Measurements from ENCODE around the gene CCNB2.

Gene CCNB2

DNA sequence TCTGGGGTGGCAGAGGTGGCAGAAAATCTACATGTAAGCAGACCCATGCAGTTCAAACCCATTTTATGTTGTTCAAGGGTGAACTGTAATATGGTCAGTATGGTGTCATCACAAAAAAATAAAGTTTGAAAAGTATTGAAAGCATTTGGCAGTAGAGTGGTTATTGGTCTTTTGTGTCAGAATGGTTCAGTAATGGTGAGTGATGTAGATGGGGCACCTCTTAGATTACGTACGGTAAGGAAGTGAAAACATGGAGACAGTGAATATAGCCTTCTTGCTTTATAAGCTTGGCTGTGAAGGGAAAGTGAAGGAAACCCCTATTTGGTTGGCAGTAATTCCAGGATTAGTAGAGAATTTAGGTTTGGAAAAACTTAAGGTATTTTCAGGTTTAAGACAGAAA is 17.2 kb upstream of the CCNB2 start:
- Histone ChIP-seq H4K20me1 (ENCODE audit: control insufficient read depth, insufficient read depth, low read depth, low read length) (no peaks in the 10 kb centered on the region), H3K4me2 (ENCODE audit: low read length) (no peak overlapping the region), H3K27me3 (ENCODE audit: control insufficient read depth, low read length) (no peaks in the 10 kb centered on the region), H3K79me2 (ENCODE audit: control insufficient read depth, low read length) (no peaks in the 10 kb centered on the region), H3F3A (ENCODE audit: control insufficient read depth, insufficient read depth) (no peaks in the 10 kb centered on the region; the same call in 1 of the 2 replicates), H3K4me3 (ENCODE audit: low read length) (no peak overlapping the region), H3K9me2 (replicated peaks; ENCODE audit: control insufficient read depth, low read length) (no peaks in the 10 kb centered on the region), H3K36me3 (ENCODE audit: control insufficient read depth, low read length) (peaks cover 67% of the 10 kb centered on the region), H3K4me1 (ENCODE audit: control insufficient read depth, low read length) (no peaks in the 10 kb centered on the region), H3K27ac (ENCODE audit: low read depth, low read length) (no peak overlapping the region), H3K9me3 (ENCODE audit: control insufficient read depth, insufficient read depth, low read length) (no peaks in the 10 kb centered on the region)
- TF ChIP-seq, protein P1, sequence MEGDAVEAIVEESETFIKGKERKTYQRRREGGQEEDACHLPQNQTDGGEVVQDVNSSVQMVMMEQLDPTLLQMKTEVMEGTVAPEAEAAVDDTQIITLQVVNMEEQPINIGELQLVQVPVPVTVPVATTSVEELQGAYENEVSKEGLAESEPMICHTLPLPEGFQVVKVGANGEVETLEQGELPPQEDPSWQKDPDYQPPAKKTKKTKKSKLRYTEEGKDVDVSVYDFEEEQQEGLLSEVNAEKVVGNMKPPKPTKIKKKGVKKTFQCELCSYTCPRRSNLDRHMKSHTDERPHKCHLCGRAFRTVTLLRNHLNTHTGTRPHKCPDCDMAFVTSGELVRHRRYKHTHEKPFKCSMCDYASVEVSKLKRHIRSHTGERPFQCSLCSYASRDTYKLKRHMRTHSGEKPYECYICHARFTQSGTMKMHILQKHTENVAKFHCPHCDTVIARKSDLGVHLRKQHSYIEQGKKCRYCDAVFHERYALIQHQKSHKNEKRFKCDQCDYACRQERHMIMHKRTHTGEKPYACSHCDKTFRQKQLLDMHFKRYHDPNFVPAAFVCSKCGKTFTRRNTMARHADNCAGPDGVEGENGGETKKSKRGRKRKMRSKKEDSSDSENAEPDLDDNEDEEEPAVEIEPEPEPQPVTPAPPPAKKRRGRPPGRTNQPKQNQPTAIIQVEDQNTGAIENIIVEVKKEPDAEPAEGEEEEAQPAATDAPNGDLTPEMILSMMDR (IDR thresholded peaks at IDR 0.05; ENCODE audit: low read depth, low read length, poor library complexity, severe bottlenecking) = no peak
- no peak for TF ChIP-seq EZH2phosphoT487 (IDR thresholded peaks at IDR 0.05; ENCODE audit: borderline replicate concordance, low read length)

DNA sequence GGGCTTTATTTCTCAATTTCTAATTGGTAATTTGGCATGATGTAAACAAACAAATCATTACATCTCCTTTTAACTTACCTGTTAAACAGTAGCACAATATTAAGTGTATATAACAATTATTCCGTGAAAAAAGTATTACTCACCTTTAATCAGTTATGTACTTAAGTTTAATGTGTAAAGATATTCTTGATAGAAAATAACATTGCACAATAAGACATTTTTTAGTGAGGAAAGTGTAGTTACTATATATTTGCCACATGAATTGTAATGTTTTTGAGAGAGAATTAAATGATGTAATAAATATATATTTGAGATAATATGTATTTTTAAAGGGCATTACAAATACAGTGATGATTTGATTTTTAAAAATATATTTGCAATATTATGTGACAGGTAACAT is 10.9 kb upstream of the CCNB2 start:
- H3K36me3 ChIP-seq (ENCODE audit: control insufficient read depth, low read length) = peaks cover 62% of the 10 kb centered on the region
- H4K20me1 ChIP-seq (ENCODE audit: control insufficient read depth, insufficient read depth, low read depth, low read length) = no peaks in the 10 kb centered on the region
- H3F3A ChIP-seq (ENCODE audit: control insufficient read depth, insufficient read depth) = no peaks in the 10 kb centered on the region; the same call in 1 of the 2 replicates
- H3K79me2 ChIP-seq (ENCODE audit: control insufficient read depth, low read length) = no peaks in the 10 kb centered on the region
- H3K4me1 ChIP-seq (ENCODE audit: control insufficient read depth, low read length) = no peaks in the 10 kb centered on the region
- no peak overlapping the region for H3K27ac ChIP-seq (ENCODE audit: low read depth, low read length)
- H3K9me2 ChIP-seq (replicated peaks; ENCODE audit: control insufficient read depth, low read length) = no peaks in the 10 kb centered on the region
- H3K9me3 ChIP-seq (ENCODE audit: control insufficient read depth, insufficient read depth, low read length) = no peaks in the 10 kb centered on the region
- H3K27me3 ChIP-seq (ENCODE audit: control insufficient read depth, low read length) = no peaks in the 10 kb centered on the region
- H3K4me2 ChIP-seq (ENCODE audit: low read length) = no peak overlapping the region
- no peak overlapping the region for H3K4me3 ChIP-seq (ENCODE audit: low read length)
- TF ChIP-seq, protein P1 (IDR thresholded peaks at IDR 0.05; ENCODE audit: low read depth, low read length, poor library complexity, severe bottlenecking) = no peak
- no peak for TF ChIP-seq EZH2phosphoT487 (IDR thresholded peaks at IDR 0.05; ENCODE audit: borderline replicate concordance, low read length)

DNA sequence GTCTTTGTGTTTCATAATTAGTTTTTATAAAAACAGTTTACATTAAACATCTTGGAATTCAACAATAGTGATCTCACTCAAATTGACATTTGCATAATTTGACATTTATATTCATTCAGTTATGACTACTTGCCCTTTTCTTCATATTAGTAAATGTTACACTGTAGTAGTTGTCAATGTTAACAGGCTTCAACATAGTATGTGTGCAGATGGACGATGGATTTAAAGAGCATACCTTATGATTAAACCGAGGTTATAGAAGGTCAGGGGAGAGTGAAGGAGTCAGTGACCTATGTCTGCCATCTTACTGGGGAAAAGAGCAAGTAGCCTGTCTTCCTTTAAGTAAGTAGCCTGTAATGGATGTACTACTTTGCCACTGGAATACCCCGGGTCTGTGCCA is 8.5 kb upstream of the CCNB2 start:
- Histone ChIP-seq H3K27ac (ENCODE audit: low read depth, low read length) (no peak overlapping the region), H4K20me1 (ENCODE audit: control insufficient read depth, insufficient read depth, low read depth, low read length) (no peaks in the 10 kb centered on the region), H3K36me3 (ENCODE audit: control insufficient read depth, low read length) (peaks cover 50% of the 10 kb centered on the region), H3K9me2 (replicated peaks; ENCODE audit: control insufficient read depth, low read length) (no peaks in the 10 kb centered on the region), H3K9me3 (ENCODE audit: control insufficient read depth, insufficient read depth, low read length) (no peaks in the 10 kb centered on the region), H3K4me1 (ENCODE audit: control insufficient read depth, low read length) (no peaks in the 10 kb centered on the region), H3K27me3 (ENCODE audit: control insufficient read depth, low read length) (no peaks in the 10 kb centered on the region), H3K79me2 (ENCODE audit: control insufficient read depth, low read length) (no peaks in the 10 kb centered on the region), H3K4me3 (ENCODE audit: low read length) (no peak overlapping the region), H3K4me2 (ENCODE audit: low read length) (no peak overlapping the region), H3F3A (ENCODE audit: control insufficient read depth, insufficient read depth) (no peaks in the 10 kb centered on the region)
- TF ChIP-seq EZH2phosphoT487 (IDR thresholded peaks at IDR 0.05; ENCODE audit: borderline replicate concordance, low read length) = no peak
- TF ChIP-seq, protein P1 (IDR thresholded peaks at IDR 0.05; ENCODE audit: low read depth, low read length, poor library complexity, severe bottlenecking) = no peak

Data from DOHH2 (cell line).